ENCODE measurements around the gene LRRK1.
"Not testable (repeated sequence)": the region's sequence is repeated elsewhere in the genome, so short reads cannot be mapped to it uniquely, and the experiment has no call there.

The LRRK1 gene

GRCh38 chr15:101083336-101084045, 164.3 kb downstream of the LRRK1 start:
- DNase-seq, result no peak

GRCh38 chr15:101084801-101085200, 165.6 kb downstream of the LRRK1 start:
- DNase-seq, result no peak

- no peak for DNase-seq
Measured at GRCh38 chr15:101085311-101085700, 166.1 kb downstream of the LRRK1 start.

- no peak for DNase-seq
Measured at GRCh38 chr15:101086394-101087171, 167.4 kb downstream of the LRRK1 start.

- DNase-seq, result no peak
Measured at GRCh38 chr15:101087172-101087769, 168.1 kb downstream of the LRRK1 start.

GRCh38 chr15:101088271-101088670, 169.1 kb downstream of the LRRK1 start:
- no peak for DNase-seq

- peak; percentile 55 for DNase-seq
Measured at GRCh38 chr15:101088788-101089578, 169.8 kb downstream of the LRRK1 start.

- no peak for DNase-seq
Measured at GRCh38 chr15:101089579-101090427, 170.6 kb downstream of the LRRK1 start.

GRCh38 chr15:101090428-101090790, 171.3 kb downstream of the LRRK1 start:
- DNase-seq, result no peak

GRCh38 chr15:101091080-101092017, 172.2 kb downstream of the LRRK1 start:
- no peak for DNase-seq

GRCh38 chr15:101092156-101092866, 173.2 kb downstream of the LRRK1 start:
- DNase-seq, result no peak

- DNase-seq, result no peak
Measured at GRCh38 chr15:101092867-101093202, 173.7 kb downstream of the LRRK1 start.

- no peak for DNase-seq
Measured at GRCh38 chr15:101093958-101094357, 174.8 kb downstream of the LRRK1 start.

- not testable (repeated sequence) for DNase-seq
Measured at GRCh38 chr15:101095796-101096406, 176.7 kb downstream of the LRRK1 start.

- DNase-seq, result no peak
Measured at GRCh38 chr15:101097111-101097510, 178.0 kb downstream of the LRRK1 start.

- no peak for DNase-seq
Measured at GRCh38 chr15:101099183-101099582, 180.0 kb downstream of the LRRK1 start.

GRCh38 chr15:101100118-101100517, 181.0 kb downstream of the LRRK1 start:
- DNase-seq, result no peak

GRCh38 chr15:101100593-101101442, 181.7 kb downstream of the LRRK1 start:
- no peak for DNase-seq

- no peak for DNase-seq
Measured at GRCh38 chr15:101101676-101102075, 182.5 kb downstream of the LRRK1 start.
